ENCODE data around the gene DNAH14. TPM values are rescaled to one million over a fixed set of nuclear protein-coding genes. Genes with fewer than 3 reads are reported as not detected.
"Not testable (repeated sequence)": the region's sequence is repeated elsewhere in the genome, so short reads cannot be mapped to it uniquely, and the experiment has no call there.

DNAH14 gene
- total and polyA plus RNA-seq, 2 experiments from 2014 or later, result 55.3 to 80.2 TPM

DNA sequence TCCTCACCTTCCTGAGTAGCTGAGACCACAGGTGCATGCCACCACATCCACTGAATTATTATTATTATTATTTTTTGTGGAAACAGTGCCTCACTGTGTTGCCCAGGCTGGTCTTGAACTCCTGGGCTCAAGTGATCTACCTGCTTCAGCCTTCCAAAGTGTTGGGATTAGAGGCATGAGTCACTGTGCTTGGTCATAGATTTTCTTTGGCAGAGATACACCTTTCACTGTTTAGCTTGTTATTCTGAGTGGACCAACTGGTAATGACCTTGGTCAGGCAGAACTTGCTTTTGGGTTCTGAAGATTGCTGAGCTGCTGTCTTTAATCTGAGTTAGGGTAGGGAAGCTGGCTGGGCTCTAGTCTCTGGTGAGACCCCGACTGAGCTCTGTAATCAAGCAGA, 66.8 kb downstream of the DNAH14 start:
- H3K36me3 Mint-ChIP-seq (ENCODE audit: low read depth), result peaks cover 9% of the 10 kb centered on the region; the same call in 2 of the 3 replicates
- no peak overlapping the region for H3K4me2 ChIP-seq

DNA sequence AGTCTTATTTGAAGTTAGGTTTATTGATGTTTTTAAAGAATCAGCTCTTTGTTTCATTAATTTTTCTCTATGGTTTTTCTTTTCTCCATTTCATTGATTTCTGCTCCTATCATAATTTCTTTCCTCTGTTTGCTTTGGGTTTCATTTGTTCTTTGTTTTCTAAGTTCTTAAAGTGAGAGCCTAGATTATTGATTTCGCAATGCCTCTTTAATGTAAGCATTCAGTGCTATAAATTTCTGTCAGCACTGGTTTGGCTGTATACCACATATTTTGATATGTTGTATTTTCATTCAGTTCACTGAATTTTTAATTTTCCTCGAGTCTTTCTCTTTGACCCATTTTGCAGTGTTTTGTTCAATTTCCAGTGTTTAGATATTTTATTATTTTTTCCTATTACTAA, 68.7 kb downstream of the DNAH14 start:
- DNase-seq (ENCODE audit: low spot score), result no peak
- Mint-ChIP-seq H3K27me3 (ENCODE audit: insufficient read depth, low read depth, poor library complexity) (peaks cover 2% of the 10 kb centered on the region), H3K4me3 (no peak overlapping the region), H3K36me3 (ENCODE audit: low read depth) (peaks cover 5% of the 10 kb centered on the region; the same call in 2 of the 3 replicates), H3K9me3 (peaks cover 8% of the 10 kb centered on the region; the same call in 2 of the 3 replicates), H3K4me1 (no peaks in the 10 kb centered on the region), H3K27ac (no peak overlapping the region)
- Histone ChIP-seq H2AFZ (no peak overlapping the region), H3F3A (replicated peaks; ENCODE audit: low read depth) (no peaks in the 10 kb centered on the region), H3K4me1 (ENCODE audit: insufficient read depth) (no peaks in the 10 kb centered on the region), H3K27me3 (ENCODE audit: insufficient read depth) (no peaks in the 10 kb centered on the region), H3K27ac (ENCODE audit: low read depth) (no peak overlapping the region), H3K9me2 (ENCODE audit: insufficient read depth) (no peaks in the 10 kb centered on the region), H4K20me1 (replicated peaks; ENCODE audit: insufficient read depth) (no peaks in the 10 kb centered on the region), H3K4me2 (no peak overlapping the region), H3K36me3 (ENCODE audit: insufficient read depth) (no peaks in the 10 kb centered on the region), H3K79me2 (replicated peaks; ENCODE audit: insufficient read depth) (no peaks in the 10 kb centered on the region), H3K4me3 (no peak overlapping the region)
- TF ChIP-seq ZNF331 (CRISPR knock-in tag; IDR thresholded peaks at IDR 0.05; ENCODE audit: low read depth) (no peak), STAT1 (IDR thresholded peaks at IDR 0.05; ENCODE audit: unreplicated experiment) (no peak), POLR2AphosphoS5 (IDR thresholded peaks at IDR 0.05; ENCODE audit: low read depth) (no peak)
- no peak for ATAC-seq

More for the DNA sequence above, 66.8 kb downstream of the DNAH14 start:
- Histone ChIP-seq H2AFZ (no peak overlapping the region), H3K79me2 (replicated peaks; ENCODE audit: insufficient read depth) (no peaks in the 10 kb centered on the region), H3F3A (replicated peaks; ENCODE audit: low read depth) (no peaks in the 10 kb centered on the region), H4K20me1 (replicated peaks; ENCODE audit: insufficient read depth) (no peaks in the 10 kb centered on the region), H3K4me3 (no peak overlapping the region), H3K9me2 (ENCODE audit: insufficient read depth) (no peaks in the 10 kb centered on the region), H3K27me3 (ENCODE audit: insufficient read depth) (no peaks in the 10 kb centered on the region), H3K4me1 (ENCODE audit: insufficient read depth) (no peaks in the 10 kb centered on the region), H3K27ac (ENCODE audit: low read depth) (no peak overlapping the region), H3K36me3 (ENCODE audit: insufficient read depth) (no peaks in the 10 kb centered on the region)
- DNase-seq (ENCODE audit: low spot score), result no peak
- no peak overlapping the region for H3K4me3 Mint-ChIP-seq
- H3K9me3 Mint-ChIP-seq, result peaks cover 11% of the 10 kb centered on the region; the same call in 2 of the 3 replicates
- no peaks in the 10 kb centered on the region for H3K4me1 Mint-ChIP-seq
- no peak for ATAC-seq
- H3K27ac Mint-ChIP-seq, result no peak overlapping the region
- H3K27me3 Mint-ChIP-seq (ENCODE audit: insufficient read depth, low read depth, poor library complexity), result peaks cover 2% of the 10 kb centered on the region
- TF ChIP-seq CREB1 (CRISPR knock-in tag; IDR thresholded peaks at IDR 0.05; ENCODE audit: low read depth), result no peak
- no peak for TF ChIP-seq POLR2AphosphoS5 (IDR thresholded peaks at IDR 0.05; ENCODE audit: low read depth)

DNA sequence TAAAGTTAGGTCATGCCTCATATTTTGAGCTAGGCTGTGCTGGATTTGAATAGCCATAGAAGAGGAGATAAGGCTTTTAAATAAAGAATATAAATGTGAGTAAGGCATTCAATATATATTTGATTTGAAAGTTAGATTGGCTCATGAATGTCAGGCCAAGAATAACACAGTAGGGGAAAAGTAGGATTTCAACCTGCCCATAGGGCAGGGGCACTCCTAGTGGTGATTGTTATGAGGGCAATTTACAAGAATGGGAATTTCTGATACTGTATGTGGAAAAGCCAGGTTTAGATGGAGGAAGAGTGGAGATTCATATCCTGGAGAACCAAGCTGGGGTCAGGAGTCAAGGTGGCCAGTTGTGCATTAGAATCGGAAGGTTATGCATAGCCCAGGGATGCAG, 74.9 kb downstream of the DNAH14 start:
- H3K36me3 Mint-ChIP-seq (ENCODE audit: low read depth), result peaks cover 31% of the 10 kb centered on the region
- ATAC-seq, result peak; percentile 56; the same call in 2 of the 3 replicates
- no peak overlapping the region for H3K4me3 Mint-ChIP-seq
- no peaks in the 10 kb centered on the region for H4K20me1 ChIP-seq (replicated peaks; ENCODE audit: insufficient read depth)
- H3K9me3 Mint-ChIP-seq, result peaks cover 22% of the 10 kb centered on the region
- no peaks in the 10 kb centered on the region for H3K79me2 ChIP-seq (replicated peaks; ENCODE audit: insufficient read depth)
- no peaks in the 10 kb centered on the region for H3K27me3 ChIP-seq (ENCODE audit: insufficient read depth)
- peaks cover 6% of the 10 kb centered on the region; the same call in 1 of the 2 replicates for H3K36me3 ChIP-seq (ENCODE audit: insufficient read depth)
- H3K27me3 Mint-ChIP-seq (ENCODE audit: insufficient read depth, low read depth, poor library complexity), result peaks cover 2% of the 10 kb centered on the region
- no peak overlapping the region for H2AFZ ChIP-seq
- no peak for TF ChIP-seq CREB1 (CRISPR knock-in tag; IDR thresholded peaks at IDR 0.05; ENCODE audit: low read depth)
- TF ChIP-seq, protein P1, sequence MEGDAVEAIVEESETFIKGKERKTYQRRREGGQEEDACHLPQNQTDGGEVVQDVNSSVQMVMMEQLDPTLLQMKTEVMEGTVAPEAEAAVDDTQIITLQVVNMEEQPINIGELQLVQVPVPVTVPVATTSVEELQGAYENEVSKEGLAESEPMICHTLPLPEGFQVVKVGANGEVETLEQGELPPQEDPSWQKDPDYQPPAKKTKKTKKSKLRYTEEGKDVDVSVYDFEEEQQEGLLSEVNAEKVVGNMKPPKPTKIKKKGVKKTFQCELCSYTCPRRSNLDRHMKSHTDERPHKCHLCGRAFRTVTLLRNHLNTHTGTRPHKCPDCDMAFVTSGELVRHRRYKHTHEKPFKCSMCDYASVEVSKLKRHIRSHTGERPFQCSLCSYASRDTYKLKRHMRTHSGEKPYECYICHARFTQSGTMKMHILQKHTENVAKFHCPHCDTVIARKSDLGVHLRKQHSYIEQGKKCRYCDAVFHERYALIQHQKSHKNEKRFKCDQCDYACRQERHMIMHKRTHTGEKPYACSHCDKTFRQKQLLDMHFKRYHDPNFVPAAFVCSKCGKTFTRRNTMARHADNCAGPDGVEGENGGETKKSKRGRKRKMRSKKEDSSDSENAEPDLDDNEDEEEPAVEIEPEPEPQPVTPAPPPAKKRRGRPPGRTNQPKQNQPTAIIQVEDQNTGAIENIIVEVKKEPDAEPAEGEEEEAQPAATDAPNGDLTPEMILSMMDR (conservative IDR thresholded peaks at IDR 0.05; ENCODE audit: low read depth in 2 of 2), result peak; percentile 41 to 71
- peaks cover 2% of the 10 kb centered on the region; the same call in 1 of the 3 replicates for H3K4me1 Mint-ChIP-seq
- peak; percentile 30 for DNase-seq (ENCODE audit: low spot score)
- no peaks in the 10 kb centered on the region for H3K4me1 ChIP-seq (ENCODE audit: insufficient read depth)
- no peaks in the 10 kb centered on the region for H3K9me2 ChIP-seq (ENCODE audit: insufficient read depth)
- no peak overlapping the region for H3K4me2 ChIP-seq
- H3K4me3 ChIP-seq, result no peak overlapping the region
- H3F3A ChIP-seq (replicated peaks; ENCODE audit: low read depth), result no peaks in the 10 kb centered on the region
- H3K27ac ChIP-seq (ENCODE audit: low read depth), result no peak overlapping the region
- H3K27ac Mint-ChIP-seq, result no peak overlapping the region

DNA sequence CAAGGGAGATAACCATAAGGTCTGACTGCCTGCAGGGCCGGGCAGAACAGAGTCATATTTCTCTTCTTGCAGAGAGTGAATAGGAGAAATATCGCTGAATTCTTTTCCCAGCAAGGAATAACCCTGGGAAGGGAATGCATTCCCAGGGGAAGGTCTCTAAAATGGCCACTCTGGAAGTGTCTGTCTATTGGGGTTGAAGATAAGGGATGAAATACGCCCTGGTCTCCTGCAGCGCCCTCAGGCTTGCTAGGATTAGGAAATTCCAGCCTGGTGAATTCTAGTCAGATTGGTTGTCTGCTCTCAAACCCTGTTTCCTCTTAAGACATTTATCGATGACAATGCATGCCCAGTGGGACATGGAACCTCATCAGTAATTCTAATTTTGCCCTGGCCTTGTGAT, 76.9 kb downstream of the DNAH14 start:
- not testable (repeated sequence) for H3K27ac Mint-ChIP-seq; ATAC-seq; H3K4me1 ChIP-seq (ENCODE audit: insufficient read depth); H3K27me3 Mint-ChIP-seq (ENCODE audit: insufficient read depth, low read depth, poor library complexity); H3K27ac ChIP-seq (ENCODE audit: low read depth); H4K20me1 ChIP-seq (replicated peaks; ENCODE audit: insufficient read depth); H3K79me2 ChIP-seq (replicated peaks; ENCODE audit: insufficient read depth); H3K4me1 Mint-ChIP-seq; H3K9me2 ChIP-seq (ENCODE audit: insufficient read depth); H3K4me2 ChIP-seq; H3K27me3 ChIP-seq (ENCODE audit: insufficient read depth); H3K36me3 ChIP-seq (ENCODE audit: insufficient read depth); H3F3A ChIP-seq (replicated peaks; ENCODE audit: low read depth); H3K4me3 ChIP-seq; H2AFZ ChIP-seq; H3K4me3 Mint-ChIP-seq
- peak; percentile 5 for DNase-seq (ENCODE audit: low spot score)
- Mint-ChIP-seq H3K9me3 (peaks cover 19% of the 10 kb centered on the region), H3K36me3 (ENCODE audit: low read depth) (peaks cover 30% of the 10 kb centered on the region)

DNA sequence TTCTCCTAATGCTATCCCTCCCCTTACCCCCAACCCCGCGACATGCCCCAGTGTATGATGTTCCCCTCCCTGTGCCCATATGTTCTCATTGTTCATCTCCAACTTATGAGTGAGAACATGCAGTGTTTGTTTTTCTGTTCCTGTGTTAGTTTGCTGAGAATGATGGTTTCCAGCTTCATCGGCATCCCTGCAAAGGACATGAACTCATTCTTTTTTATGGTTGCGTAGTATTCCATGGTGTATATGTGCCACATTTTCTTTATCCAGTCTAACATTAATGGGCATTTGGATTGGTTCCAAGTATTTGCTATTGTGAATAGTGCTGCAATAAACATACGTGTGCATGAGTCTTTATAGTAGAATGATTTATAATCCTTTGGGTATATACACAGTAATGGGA, 78.6 kb downstream of the DNAH14 start:
- not testable (repeated sequence) for H3K4me1 Mint-ChIP-seq; H3K27ac Mint-ChIP-seq; H3K27me3 ChIP-seq (ENCODE audit: insufficient read depth); H3F3A ChIP-seq (replicated peaks; ENCODE audit: low read depth); H3K79me2 ChIP-seq (replicated peaks; ENCODE audit: insufficient read depth); H3K27me3 Mint-ChIP-seq (ENCODE audit: insufficient read depth, low read depth, poor library complexity); H4K20me1 ChIP-seq (replicated peaks; ENCODE audit: insufficient read depth); H3K36me3 ChIP-seq (ENCODE audit: insufficient read depth); H3K4me1 ChIP-seq (ENCODE audit: insufficient read depth); H3K4me3 ChIP-seq; H3K9me2 ChIP-seq (ENCODE audit: insufficient read depth); H3K27ac ChIP-seq (ENCODE audit: low read depth); H2AFZ ChIP-seq; DNase-seq (ENCODE audit: low spot score); ATAC-seq; H3K4me3 Mint-ChIP-seq; H3K4me2 ChIP-seq
- Mint-ChIP-seq H3K9me3 (peaks cover 19% of the 10 kb centered on the region), H3K36me3 (ENCODE audit: low read depth) (peaks cover 33% of the 10 kb centered on the region)

All from GM23338 (cell line).